Measurements from ENCODE around the gene SPATA6L.

SPATA6L gene

DNA sequence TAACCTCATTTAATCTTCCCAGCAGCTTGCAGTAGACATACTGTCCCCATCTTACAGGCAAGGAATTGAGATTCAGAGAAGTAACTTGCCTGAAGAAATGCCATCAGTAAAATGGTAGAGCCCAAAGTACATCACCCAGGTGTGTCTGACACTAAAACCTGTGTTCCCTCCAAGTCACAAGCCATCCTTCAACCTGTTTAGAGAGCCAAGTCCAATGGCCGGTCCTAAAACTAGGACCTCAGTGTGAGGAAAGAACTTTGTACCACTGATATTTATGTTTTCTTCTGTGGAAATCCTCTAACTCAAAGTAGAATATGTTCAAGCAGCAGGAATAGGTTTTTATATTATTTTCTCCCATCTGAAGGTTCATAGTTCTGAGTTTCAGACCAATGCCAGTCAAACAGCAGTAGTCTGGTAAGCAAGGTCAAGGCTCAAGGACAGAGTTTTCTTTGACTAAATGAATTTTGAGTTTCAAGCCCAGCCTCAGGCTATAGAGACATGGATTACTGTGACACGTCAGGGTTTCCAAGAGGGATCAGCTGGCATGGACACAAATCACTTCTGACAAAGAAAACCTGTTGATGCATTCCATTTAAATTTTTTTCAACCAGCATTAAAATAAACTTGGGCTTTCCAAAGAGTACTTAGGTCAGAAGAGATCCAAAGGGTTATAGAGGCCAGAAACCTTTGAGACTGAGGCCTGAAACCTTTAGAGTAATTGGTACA, 85.1 kb downstream of the SPATA6L start:
- Histone ChIP-seq H3K36me3 (ENCODE audit: control insufficient read depth in 1 of 2, insufficient read depth in 2 of 2, low read length in 2 of 2) (peaks cover 31 to 52% of the 10 kb centered on the region in 2 donors), H3K27ac (ENCODE audit: low read depth, low read length) (no peak overlapping the region), H3K4me1 (ENCODE audit: control insufficient read depth in 1 of 2, insufficient read depth in 2 of 2, low read length in 2 of 2) (peaks cover 0 to 8% of the 10 kb centered on the region in 2 donors), H3K27me3 (ENCODE audit: control insufficient read depth in 1 of 2, insufficient read depth in 2 of 2, low read length in 2 of 2) (no peaks in the 10 kb centered on the region), H3K9me3 (ENCODE audit: control insufficient read depth in 1 of 2, low read length in 2 of 2) (no peaks in the 10 kb centered on the region), H3K9ac (ENCODE audit: low read depth in 1 of 2, low read length in 2 of 2) (no peak overlapping the region), H3K4me3 (ENCODE audit: low read depth in 1 of 2, low read length in 2 of 2) (no peak overlapping the region)

DNA sequence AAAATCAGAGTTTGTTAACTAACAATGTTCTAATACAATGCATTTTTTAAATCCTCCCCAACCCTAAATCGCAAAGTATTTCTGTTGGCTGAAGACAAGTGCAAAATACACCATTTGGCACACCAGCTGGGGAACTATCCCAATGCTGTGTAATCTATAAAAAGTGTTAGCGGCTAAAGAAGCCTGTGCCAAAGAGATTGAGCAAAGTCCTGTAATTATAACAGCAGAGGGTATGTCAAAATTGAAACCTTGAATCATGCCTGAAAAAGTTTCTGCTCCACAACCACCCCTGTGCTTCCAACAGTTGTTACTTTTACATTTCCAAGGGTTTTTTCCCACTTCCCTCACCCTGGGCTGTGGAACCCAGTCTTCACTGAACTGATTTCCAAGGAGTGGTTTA, 87.3 kb downstream of the SPATA6L start:
- peaks cover 0 to 8% of the 10 kb centered on the region in 2 donors for H3K4me1 ChIP-seq (ENCODE audit: control insufficient read depth in 1 of 2, insufficient read depth in 2 of 2, low read length in 2 of 2)
- peaks cover 21 to 45% of the 10 kb centered on the region in 2 donors for H3K36me3 ChIP-seq (ENCODE audit: control insufficient read depth in 1 of 2, insufficient read depth in 2 of 2, low read length in 2 of 2)
- H3K9ac ChIP-seq (ENCODE audit: low read depth in 1 of 2, low read length in 2 of 2) = no peak overlapping the region
- no peak overlapping the region for H3K27ac ChIP-seq (ENCODE audit: low read depth, low read length)
- no peaks in the 10 kb centered on the region for H3K9me3 ChIP-seq (ENCODE audit: control insufficient read depth in 1 of 2, low read length in 2 of 2)
- H3K27me3 ChIP-seq (ENCODE audit: control insufficient read depth in 1 of 2, insufficient read depth in 2 of 2, low read length in 2 of 2) = no peaks in the 10 kb centered on the region
- H3K4me3 ChIP-seq (ENCODE audit: low read depth in 1 of 2, low read length in 2 of 2) = no peak overlapping the region

DNA sequence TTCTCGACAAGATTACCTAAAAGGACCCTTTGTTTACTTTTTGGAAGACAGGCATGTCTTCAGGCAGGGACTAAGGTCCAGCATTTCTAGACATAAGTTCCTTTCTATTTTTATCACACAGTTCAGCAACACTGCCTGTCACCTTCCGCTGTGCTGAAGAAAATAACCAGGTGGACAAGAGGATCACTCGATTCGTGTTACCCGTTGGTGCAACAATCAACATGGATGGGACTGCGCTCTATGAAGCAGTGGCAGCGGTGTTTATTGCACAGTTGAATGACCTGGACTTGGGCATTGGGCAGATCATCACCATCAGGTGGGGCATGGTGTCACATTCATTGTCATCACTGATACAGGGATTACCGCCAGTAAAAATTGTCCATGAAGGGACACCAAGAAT, 89.8 kb downstream of the SPATA6L start:
- Histone ChIP-seq H3K36me3 (ENCODE audit: control insufficient read depth in 1 of 2, insufficient read depth in 2 of 2, low read length in 2 of 2) (peaks cover 19 to 30% of the 10 kb centered on the region in 2 donors), H3K4me3 (ENCODE audit: low read depth in 1 of 2, low read length in 2 of 2) (no peak overlapping the region), H3K27ac (ENCODE audit: low read depth, low read length) (no peak overlapping the region), H3K4me1 (ENCODE audit: control insufficient read depth in 1 of 2, insufficient read depth in 2 of 2, low read length in 2 of 2) (peaks cover 0 to 8% of the 10 kb centered on the region in 2 donors), H3K9me3 (ENCODE audit: control insufficient read depth in 1 of 2, low read length in 2 of 2) (no peaks in the 10 kb centered on the region), H3K27me3 (ENCODE audit: control insufficient read depth in 1 of 2, insufficient read depth in 2 of 2, low read length in 2 of 2) (no peaks in the 10 kb centered on the region), H3K9ac (ENCODE audit: low read depth in 1 of 2, low read length in 2 of 2) (no peak overlapping the region)

DNA sequence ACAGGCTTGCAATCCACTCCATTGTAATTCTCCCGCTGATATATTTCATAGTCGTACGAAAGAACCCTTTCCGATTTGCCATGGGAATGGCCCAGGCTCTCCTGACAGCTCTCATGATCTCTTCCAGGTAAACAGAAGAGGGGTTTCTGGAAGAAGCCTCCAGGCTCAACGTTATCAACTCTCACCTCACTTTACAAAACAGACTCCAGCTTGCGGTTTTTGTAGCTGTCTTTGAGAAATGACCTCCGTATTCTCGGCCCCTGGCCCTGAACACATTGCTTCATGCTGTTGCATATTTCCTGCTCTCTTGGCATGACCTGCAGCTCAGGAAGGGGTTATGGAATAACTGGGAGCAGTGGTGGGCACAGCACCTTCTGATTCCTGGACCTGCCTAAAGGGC, 90.3 kb downstream of the SPATA6L start:
- H3K36me3 ChIP-seq (ENCODE audit: control insufficient read depth in 1 of 2, insufficient read depth in 2 of 2, low read length in 2 of 2) = peaks cover 19 to 28% of the 10 kb centered on the region in 2 donors
- no peak overlapping the region for H3K4me3 ChIP-seq (ENCODE audit: low read depth in 1 of 2, low read length in 2 of 2)
- peaks cover 0 to 4% of the 10 kb centered on the region in 2 donors for H3K4me1 ChIP-seq (ENCODE audit: control insufficient read depth in 1 of 2, insufficient read depth in 2 of 2, low read length in 2 of 2)
- H3K27me3 ChIP-seq (ENCODE audit: control insufficient read depth in 1 of 2, insufficient read depth in 2 of 2, low read length in 2 of 2) = no peaks in the 10 kb centered on the region
- H3K9ac ChIP-seq (ENCODE audit: low read depth in 1 of 2, low read length in 2 of 2) = no peak overlapping the region
- H3K9me3 ChIP-seq (ENCODE audit: control insufficient read depth in 1 of 2, low read length in 2 of 2) = no peaks in the 10 kb centered on the region
- no peak overlapping the region for H3K27ac ChIP-seq (ENCODE audit: low read depth, low read length)

DNA sequence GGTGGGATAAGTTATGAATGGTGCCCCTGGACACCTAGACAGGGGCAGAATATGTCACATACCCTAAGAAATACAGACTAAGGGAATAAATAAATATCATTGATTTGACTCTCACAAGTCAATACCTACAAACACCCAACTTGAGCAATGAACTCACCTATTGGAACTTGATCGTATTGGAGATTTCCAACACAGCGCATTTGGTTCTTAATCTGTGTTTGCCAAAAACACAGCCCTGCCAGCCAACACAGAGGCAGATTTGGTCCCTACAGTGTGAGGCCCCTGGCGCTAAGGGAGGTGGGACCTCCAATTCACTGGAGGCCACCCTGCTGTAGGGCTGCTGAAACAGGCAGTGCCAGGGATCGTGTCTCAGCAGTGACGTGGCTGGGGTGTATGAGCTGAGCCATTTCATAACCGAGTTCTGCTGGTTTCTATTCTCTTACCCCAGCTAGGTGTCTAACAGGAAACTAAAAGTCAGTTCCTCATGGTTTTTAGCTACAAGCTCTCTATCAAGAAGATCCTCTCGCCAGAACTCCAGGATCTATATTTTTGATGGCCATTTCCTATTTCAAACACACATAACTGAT, 91.5 kb downstream of the SPATA6L start:
- H3K9me3 ChIP-seq (ENCODE audit: control insufficient read depth in 1 of 2, low read length in 2 of 2) = no peaks in the 10 kb centered on the region
- no peak overlapping the region for H3K27ac ChIP-seq (ENCODE audit: low read depth, low read length)
- H3K27me3 ChIP-seq (ENCODE audit: control insufficient read depth in 1 of 2, insufficient read depth in 2 of 2, low read length in 2 of 2) = no peaks in the 10 kb centered on the region
- peaks cover 0 to 4% of the 10 kb centered on the region in 2 donors for H3K4me1 ChIP-seq (ENCODE audit: control insufficient read depth in 1 of 2, insufficient read depth in 2 of 2, low read length in 2 of 2)
- H3K9ac ChIP-seq (ENCODE audit: low read depth in 1 of 2, low read length in 2 of 2) = no peak overlapping the region
- H3K36me3 ChIP-seq (ENCODE audit: control insufficient read depth in 1 of 2, insufficient read depth in 2 of 2, low read length in 2 of 2) = peaks cover 22 to 23% of the 10 kb centered on the region in 2 donors
- H3K4me3 ChIP-seq (ENCODE audit: low read depth in 1 of 2, low read length in 2 of 2) = no peak overlapping the region

DNA sequence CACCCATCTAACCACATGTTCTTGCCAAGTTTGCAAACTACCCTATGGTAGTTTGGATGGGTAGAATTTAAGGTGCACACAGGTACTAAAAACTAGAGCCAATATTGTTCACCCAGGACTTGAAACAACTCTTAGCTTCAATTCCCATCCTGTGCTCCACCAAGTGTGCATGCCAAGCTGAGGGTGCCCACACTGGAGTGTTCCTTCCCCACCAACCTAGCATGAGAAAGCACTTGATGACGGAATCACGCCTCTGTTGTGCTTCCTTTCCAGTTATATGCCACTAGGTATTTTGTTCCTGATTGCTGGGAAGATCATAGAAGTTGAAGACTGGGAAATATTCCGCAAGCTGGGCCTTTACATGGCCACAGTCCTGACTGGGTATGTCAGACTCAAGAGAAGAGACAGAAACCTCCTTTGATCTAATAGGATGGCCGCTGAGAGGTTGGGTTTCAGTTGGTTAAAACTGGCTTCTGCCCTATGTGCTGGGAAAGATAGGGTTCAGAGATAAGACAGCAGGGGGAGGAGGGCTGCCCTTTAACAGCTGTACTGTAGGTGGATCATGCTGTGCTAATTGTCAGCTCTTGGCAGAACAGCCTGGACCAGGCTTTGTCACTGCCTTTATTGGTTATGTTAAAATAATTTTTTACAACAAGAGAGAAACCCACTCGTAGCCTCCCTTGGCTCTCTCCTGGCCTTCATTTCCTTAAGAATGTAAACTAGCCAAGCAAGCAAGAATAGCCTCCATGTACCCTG, 92.5 kb downstream of the SPATA6L start:
- Histone ChIP-seq H3K27ac (ENCODE audit: low read depth, low read length) (no peak overlapping the region), H3K36me3 (ENCODE audit: control insufficient read depth in 1 of 2, insufficient read depth in 2 of 2, low read length in 2 of 2) (peaks cover 23 to 25% of the 10 kb centered on the region in 2 donors), H3K9ac (ENCODE audit: low read depth in 1 of 2, low read length in 2 of 2) (no peak overlapping the region), H3K4me3 (ENCODE audit: low read depth in 1 of 2, low read length in 2 of 2) (no peak overlapping the region), H3K9me3 (ENCODE audit: control insufficient read depth in 1 of 2, low read length in 2 of 2) (no peaks in the 10 kb centered on the region), H3K27me3 (ENCODE audit: control insufficient read depth in 1 of 2, insufficient read depth in 2 of 2, low read length in 2 of 2) (no peaks in the 10 kb centered on the region), H3K4me1 (ENCODE audit: control insufficient read depth in 1 of 2, insufficient read depth in 2 of 2, low read length in 2 of 2) (peaks cover 0 to 1% of the 10 kb centered on the region in 2 donors)

DNA sequence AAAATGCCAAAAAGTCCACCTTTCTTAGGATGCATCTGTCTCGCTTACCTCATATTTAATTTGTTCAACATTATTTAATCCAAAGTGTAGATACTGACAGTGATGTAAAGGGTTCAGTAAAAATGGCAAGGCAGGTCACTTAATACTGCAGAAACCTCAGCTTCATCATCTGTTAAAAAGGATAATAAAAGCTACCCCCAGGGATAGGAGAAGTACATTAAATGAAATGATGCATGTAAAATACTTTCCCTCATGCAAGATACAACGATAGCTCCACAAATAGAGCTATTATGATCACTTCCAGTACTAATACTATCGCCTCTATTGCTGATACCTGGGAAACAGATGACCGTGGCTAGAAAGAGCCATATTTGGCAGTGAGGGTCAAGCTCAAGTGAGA, 93.1 kb downstream of the SPATA6L start:
- Histone ChIP-seq H3K4me3 (ENCODE audit: low read depth in 1 of 2, low read length in 2 of 2) (no peak overlapping the region), H3K27ac (ENCODE audit: low read depth, low read length) (no peak overlapping the region), H3K36me3 (ENCODE audit: control insufficient read depth in 1 of 2, insufficient read depth in 2 of 2, low read length in 2 of 2) (peaks cover 25% of the 10 kb centered on the region in 2 donors), H3K9me3 (ENCODE audit: control insufficient read depth in 1 of 2, low read length in 2 of 2) (no peaks in the 10 kb centered on the region), H3K4me1 (ENCODE audit: control insufficient read depth in 1 of 2, insufficient read depth in 2 of 2, low read length in 2 of 2) (no peaks in the 10 kb centered on the region), H3K9ac (ENCODE audit: low read depth in 1 of 2, low read length in 2 of 2) (no peak overlapping the region), H3K27me3 (ENCODE audit: control insufficient read depth in 1 of 2, insufficient read depth in 2 of 2, low read length in 2 of 2) (no peaks in the 10 kb centered on the region)

DNA sequence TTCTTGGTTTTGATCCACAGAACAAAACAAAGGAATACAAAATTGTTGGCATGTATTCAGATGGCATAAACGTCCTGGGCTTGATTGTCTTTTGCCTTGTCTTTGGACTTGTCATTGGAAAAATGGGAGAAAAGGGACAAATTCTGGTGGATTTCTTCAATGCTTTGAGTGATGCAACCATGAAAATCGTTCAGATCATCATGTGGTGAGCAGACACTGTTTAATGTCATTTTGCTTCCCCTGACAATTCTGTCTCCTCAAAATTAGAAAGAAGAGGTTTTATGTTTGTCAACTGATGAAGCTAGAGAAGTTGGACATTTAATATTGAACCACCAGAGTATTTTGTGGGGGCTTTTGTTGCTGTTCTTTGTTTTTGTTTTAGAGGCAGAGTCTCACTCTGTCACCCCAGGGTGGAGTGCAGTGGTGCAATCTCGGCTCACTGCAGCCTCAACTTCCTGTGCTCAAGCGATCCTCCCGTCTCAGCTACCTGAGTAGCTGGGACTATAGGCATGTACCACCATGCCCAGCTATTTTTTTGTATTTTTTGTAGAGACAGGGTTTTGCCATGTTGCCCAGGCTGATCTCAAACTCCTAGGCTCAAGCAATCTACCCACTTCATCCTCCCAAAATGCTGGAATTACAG, 94.0 kb downstream of the SPATA6L start:
- H3K36me3 ChIP-seq (ENCODE audit: control insufficient read depth in 1 of 2, insufficient read depth in 2 of 2, low read length in 2 of 2) = peaks cover 20 to 33% of the 10 kb centered on the region in 2 donors
- H3K9me3 ChIP-seq (ENCODE audit: control insufficient read depth in 1 of 2, low read length in 2 of 2) = no peaks in the 10 kb centered on the region
- H3K4me3 ChIP-seq (ENCODE audit: low read depth in 1 of 2, low read length in 2 of 2) = no peak overlapping the region
- no peaks in the 10 kb centered on the region for H3K27me3 ChIP-seq (ENCODE audit: control insufficient read depth in 1 of 2, insufficient read depth in 2 of 2, low read length in 2 of 2)
- H3K9ac ChIP-seq (ENCODE audit: low read depth in 1 of 2, low read length in 2 of 2) = no peak overlapping the region
- H3K4me1 ChIP-seq (ENCODE audit: control insufficient read depth in 1 of 2, insufficient read depth in 2 of 2, low read length in 2 of 2) = no peaks in the 10 kb centered on the region
- no peak overlapping the region for H3K27ac ChIP-seq (ENCODE audit: low read depth, low read length)

DNA sequence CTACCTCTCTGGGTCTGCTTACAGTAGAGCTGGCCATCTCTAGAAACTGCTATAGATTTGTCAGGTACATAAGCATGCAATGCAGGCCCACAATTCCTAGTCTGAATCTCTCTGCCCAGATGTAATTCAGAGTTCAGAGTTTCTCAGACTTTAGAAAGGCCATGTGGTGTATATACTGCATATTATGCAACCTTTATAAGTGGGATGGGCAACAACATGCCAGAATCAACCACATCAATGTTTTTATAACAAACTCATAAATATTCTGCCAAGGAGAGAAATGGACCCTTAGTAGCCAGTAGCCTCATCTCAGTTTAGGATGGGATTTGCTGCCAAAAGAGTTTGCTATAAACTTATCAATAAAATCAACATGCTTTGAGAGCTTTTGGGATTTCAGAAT, 97.2 kb downstream of the SPATA6L start:
- Histone ChIP-seq H3K36me3 (ENCODE audit: control insufficient read depth in 1 of 2, insufficient read depth in 2 of 2, low read length in 2 of 2) (peaks cover 9 to 29% of the 10 kb centered on the region in 2 donors), H3K27ac (ENCODE audit: low read depth, low read length) (no peak overlapping the region), H3K4me3 (ENCODE audit: low read depth in 1 of 2, low read length in 2 of 2) (no peak overlapping the region), H3K9ac (ENCODE audit: low read depth in 1 of 2, low read length in 2 of 2) (no peak overlapping the region), H3K9me3 (ENCODE audit: control insufficient read depth in 1 of 2, low read length in 2 of 2) (no peaks in the 10 kb centered on the region), H3K27me3 (ENCODE audit: control insufficient read depth in 1 of 2, insufficient read depth in 2 of 2, low read length in 2 of 2) (no peaks in the 10 kb centered on the region), H3K4me1 (ENCODE audit: control insufficient read depth in 1 of 2, insufficient read depth in 2 of 2, low read length in 2 of 2) (no peaks in the 10 kb centered on the region)

DNA sequence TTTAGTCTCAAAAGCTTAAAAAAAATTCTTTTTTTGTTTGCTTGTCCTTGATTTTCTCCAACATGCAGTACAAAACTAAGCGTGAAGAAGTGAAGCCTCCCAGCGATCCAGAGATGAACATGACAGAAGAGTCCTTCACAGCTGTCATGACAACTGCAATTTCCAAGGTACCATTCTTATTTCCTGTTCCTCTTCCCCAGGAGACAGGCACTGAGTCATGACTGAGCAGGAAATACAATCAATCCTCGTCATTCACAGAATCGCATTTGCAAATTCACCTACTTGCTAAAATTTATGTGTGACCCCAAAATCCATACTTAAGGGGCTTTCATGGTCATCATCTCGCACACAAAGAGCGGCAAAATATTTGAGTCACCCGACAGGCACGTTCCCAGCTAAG, 98.7 kb downstream of the SPATA6L start:
- Histone ChIP-seq H3K36me3 (ENCODE audit: control insufficient read depth in 1 of 2, insufficient read depth in 2 of 2, low read length in 2 of 2) (peaks cover 12 to 31% of the 10 kb centered on the region in 2 donors), H3K4me3 (ENCODE audit: low read depth in 1 of 2, low read length in 2 of 2) (no peak overlapping the region), H3K9me3 (ENCODE audit: control insufficient read depth in 1 of 2, low read length in 2 of 2) (no peaks in the 10 kb centered on the region), H3K9ac (ENCODE audit: low read depth in 1 of 2, low read length in 2 of 2) (no peak overlapping the region), H3K27ac (ENCODE audit: low read depth, low read length) (no peak overlapping the region), H3K27me3 (ENCODE audit: control insufficient read depth in 1 of 2, insufficient read depth in 2 of 2, low read length in 2 of 2) (no peaks in the 10 kb centered on the region), H3K4me1 (ENCODE audit: control insufficient read depth in 1 of 2, insufficient read depth in 2 of 2, low read length in 2 of 2) (no peaks in the 10 kb centered on the region)
